ENCODE results near the gene COA7.

The COA7 gene

GRCh38 chr1:52670604-52671003 is 27.5 kb downstream of the COA7 start:
- no peak for DNase-seq (ENCODE audit: low read depth in 1 of 2, low spot score in 1 of 2)

GRCh38 chr1:52669696-52670095 is 28.5 kb downstream of the COA7 start:
- no peak for DNase-seq (ENCODE audit: low read depth in 1 of 2, low spot score in 1 of 2)

- DNase-seq (ENCODE audit: low read depth in 1 of 2, low spot score in 1 of 2): no peak
These were observed 29.4 kb downstream of the COA7 start for GRCh38 chr1:52668711-52669110.

- DNase-seq (ENCODE audit: low read depth in 1 of 2, low spot score in 1 of 2): no peak
These were observed 30.2 kb downstream of the COA7 start for GRCh38 chr1:52667984-52668383.

GRCh38 chr1:52667290-52667689 is 30.9 kb downstream of the COA7 start:
- no peak for DNase-seq (ENCODE audit: low read depth in 1 of 2, low spot score in 1 of 2)

- DNase-seq (ENCODE audit: low read depth in 1 of 2, low spot score in 1 of 2): no peak
These were observed 32.9 kb downstream of the COA7 start for GRCh38 chr1:52665006-52665941.

GRCh38 chr1:52663716-52664115 is 34.4 kb downstream of the COA7 start:
- no peak for DNase-seq (ENCODE audit: low read depth in 1 of 2, low spot score in 1 of 2)

GRCh38 chr1:52662645-52663313 is 35.4 kb downstream of the COA7 start:
- DNase-seq (ENCODE audit: low read depth in 1 of 2, low spot score in 1 of 2): no peak

- DNase-seq (ENCODE audit: low read depth in 1 of 2, low spot score in 1 of 2): no peak
These were observed 37.3 kb downstream of the COA7 start for GRCh38 chr1:52660807-52661206.

GRCh38 chr1:52659851-52660596 is 38.1 kb downstream of the COA7 start:
- no peak for DNase-seq (ENCODE audit: low read depth in 1 of 2, low spot score in 1 of 2)

- peak in 1 of 2 donors; percentile 18 for DNase-seq (ENCODE audit: low read depth in 1 of 2, low spot score in 1 of 2)
These were observed 38.8 kb downstream of the COA7 start for GRCh38 chr1:52659356-52659755.

GRCh38 chr1:52658795-52659194 is 39.4 kb downstream of the COA7 start:
- no peak for DNase-seq (ENCODE audit: low read depth in 1 of 2, low spot score in 1 of 2)

GRCh38 chr1:52657702-52658101 is 40.4 kb downstream of the COA7 start:
- DNase-seq (ENCODE audit: low read depth in 1 of 2, low spot score in 1 of 2): no peak

- no peak for DNase-seq (ENCODE audit: low read depth in 1 of 2, low spot score in 1 of 2)
These were observed 44.1 kb downstream of the COA7 start for GRCh38 chr1:52654063-52654462.

GRCh38 chr1:52653207-52653849 is 44.8 kb downstream of the COA7 start:
- DNase-seq (ENCODE audit: low read depth in 1 of 2, low spot score in 1 of 2): no peak

GRCh38 chr1:52651904-52652303 is 46.2 kb downstream of the COA7 start:
- no peak for DNase-seq (ENCODE audit: low read depth in 1 of 2, low spot score in 1 of 2)

- DNase-seq (ENCODE audit: low read depth in 1 of 2, low spot score in 1 of 2): no peak
These were observed 52.9 kb downstream of the COA7 start for GRCh38 chr1:52645261-52645660.

- DNase-seq (ENCODE audit: low read depth in 1 of 2, low spot score in 1 of 2): no peak
These were observed 56.8 kb downstream of the COA7 start for GRCh38 chr1:52641307-52641706.

- no peak for DNase-seq (ENCODE audit: low read depth in 1 of 2, low spot score in 1 of 2)
These were observed 57.5 kb downstream of the COA7 start for GRCh38 chr1:52640697-52641096.

GRCh38 chr1:52637946-52638345 is 60.2 kb downstream of the COA7 start:
- no peak for DNase-seq (ENCODE audit: low read depth in 1 of 2, low spot score in 1 of 2)
